ENCODE data around the gene XRN2. TPM values are rescaled to one million over a fixed set of nuclear protein-coding genes. Genes with fewer than 3 reads are reported as not detected.

The XRN2 gene
- polyA plus RNA-seq, 3 donors = 53.1 to 111 (median 101) TPM

GRCh38 chr20:21381619-21382018 lies 78.5 kb downstream of the XRN2 start:
- Mint-ChIP-seq H3K27ac (no peak overlapping the region), H3K27me3 (ENCODE audit: low read depth in 3 of 3) (no peaks in the 10 kb centered on the region), H3K4me3 (no peak overlapping the region), H3K9me3 (no peaks in the 10 kb centered on the region), H3K4me1 (no peaks in the 10 kb centered on the region), H3K36me3 (peaks cover 73 to 85% of the 10 kb centered on the region in 2 donors)
- no CpG with 5 or more reads among the region's 1 CpG for WGBS (ENCODE audit: insufficient coverage)
- Histone ChIP-seq H3K9me3 (replicated peaks in 1 of 2; ENCODE audit: control insufficient read depth in 1 of 2, insufficient read depth in 1 of 2, low read length in 2 of 2) (no peaks in the 10 kb centered on the region), H2AFZ (ENCODE audit: insufficient read depth, low read depth, low read length, poor library complexity, severe bottlenecking) (no peak overlapping the region), H3K9ac (ENCODE audit: insufficient read depth, low read length, poor library complexity, severe bottlenecking) (no peak overlapping the region), H3K4me2 (replicated peaks; ENCODE audit: extremely low read depth, low read length, poor library complexity, severe bottlenecking) (no peak overlapping the region), H3K4me3 (replicated peaks in 1 of 3; ENCODE audit: low read depth in 2 of 3, low read length in 3 of 3) (no peak overlapping the region), H3K4me1 (ENCODE audit: control insufficient read depth in 1 of 2, insufficient read depth in 2 of 2, low read length in 2 of 2) (no peaks in the 10 kb centered on the region), H3K79me2 (ENCODE audit: insufficient read depth, low read length) (peaks cover 8% of the 10 kb centered on the region), H3K27ac (ENCODE audit: low read depth in 1 of 2, low read length in 2 of 2) (no peak overlapping the region), H3K36me3 (replicated peaks in 1 of 2; ENCODE audit: control insufficient read depth in 1 of 2, insufficient read depth in 2 of 2, low read length in 2 of 2) (peaks cover 80 to 100% of the 10 kb centered on the region in 2 donors), H4K20me1 (ENCODE audit: insufficient read depth, low read length) (peaks cover 71% of the 10 kb centered on the region), H3K27me3 (ENCODE audit: control insufficient read depth in 2 of 2, insufficient read depth in 2 of 2, low read length in 2 of 2) (no peaks in the 10 kb centered on the region)
- no peak for TF ChIP-seq CTCF (IDR thresholded peaks at IDR 0.05)
- intact Hi-C loops (cut with micrococcal nuclease) = no loop called here
- DNase-seq = no peak

GRCh38 chr20:21384308-21384892 lies 81.3 kb downstream of the XRN2 start:
- H3K9ac ChIP-seq (ENCODE audit: insufficient read depth, low read length, poor library complexity, severe bottlenecking) = no peak overlapping the region
- no peak for DNase-seq
- no peaks in the 10 kb centered on the region for H3K27me3 ChIP-seq (ENCODE audit: control insufficient read depth in 2 of 2, insufficient read depth in 2 of 2, low read length in 2 of 2)
- peaks cover 50% of the 10 kb centered on the region for H4K20me1 ChIP-seq (ENCODE audit: insufficient read depth, low read length)
- H3K4me1 Mint-ChIP-seq = no peaks in the 10 kb centered on the region
- no peak overlapping the region for H3K27ac ChIP-seq (ENCODE audit: low read depth in 1 of 2, low read length in 2 of 2)
- intact Hi-C loops (cut with micrococcal nuclease) = no loop called here
- H2AFZ ChIP-seq (ENCODE audit: insufficient read depth, low read depth, low read length, poor library complexity, severe bottlenecking) = no peak overlapping the region
- no peak overlapping the region for H3K27ac Mint-ChIP-seq
- H3K36me3 Mint-ChIP-seq = peaks cover 78 to 88% of the 10 kb centered on the region in 2 donors
- H3K27me3 Mint-ChIP-seq (ENCODE audit: low read depth in 3 of 3) = no peaks in the 10 kb centered on the region
- H3K79me2 ChIP-seq (ENCODE audit: insufficient read depth, low read length) = peaks cover 2% of the 10 kb centered on the region
- 100% methylated on average over 1 of the region's 5 CpGs for WGBS (ENCODE audit: insufficient coverage)
- H3K9me3 Mint-ChIP-seq = no peaks in the 10 kb centered on the region
- no peak for TF ChIP-seq CTCF (IDR thresholded peaks at IDR 0.05)
- no peak overlapping the region for H3K4me3 Mint-ChIP-seq
- no peaks in the 10 kb centered on the region for H3K9me3 ChIP-seq (replicated peaks in 1 of 2; ENCODE audit: control insufficient read depth in 1 of 2, insufficient read depth in 1 of 2, low read length in 2 of 2)
- H3K4me2 ChIP-seq (replicated peaks; ENCODE audit: extremely low read depth, low read length, poor library complexity, severe bottlenecking) = no peak overlapping the region
- H3K36me3 ChIP-seq (replicated peaks in 1 of 2; ENCODE audit: control insufficient read depth in 1 of 2, insufficient read depth in 2 of 2, low read length in 2 of 2) = peaks cover 92 to 100% of the 10 kb centered on the region in 2 donors
- no peaks in the 10 kb centered on the region for H3K4me1 ChIP-seq (ENCODE audit: control insufficient read depth in 1 of 2, insufficient read depth in 2 of 2, low read length in 2 of 2)
- no peak overlapping the region for H3K4me3 ChIP-seq (replicated peaks in 1 of 3; ENCODE audit: low read depth in 2 of 3, low read length in 3 of 3)

Measured in CD14-positive monocyte (primary cell).